Measurements from ENCODE around the gene ESPN. TPM values are rescaled to one million over a fixed set of nuclear protein-coding genes. Genes with fewer than 3 reads are reported as not detected.

ESPN gene
- total RNA-seq, 2 donors from 2014 or later: 0.47 TPM; not detected in 1

DNA sequence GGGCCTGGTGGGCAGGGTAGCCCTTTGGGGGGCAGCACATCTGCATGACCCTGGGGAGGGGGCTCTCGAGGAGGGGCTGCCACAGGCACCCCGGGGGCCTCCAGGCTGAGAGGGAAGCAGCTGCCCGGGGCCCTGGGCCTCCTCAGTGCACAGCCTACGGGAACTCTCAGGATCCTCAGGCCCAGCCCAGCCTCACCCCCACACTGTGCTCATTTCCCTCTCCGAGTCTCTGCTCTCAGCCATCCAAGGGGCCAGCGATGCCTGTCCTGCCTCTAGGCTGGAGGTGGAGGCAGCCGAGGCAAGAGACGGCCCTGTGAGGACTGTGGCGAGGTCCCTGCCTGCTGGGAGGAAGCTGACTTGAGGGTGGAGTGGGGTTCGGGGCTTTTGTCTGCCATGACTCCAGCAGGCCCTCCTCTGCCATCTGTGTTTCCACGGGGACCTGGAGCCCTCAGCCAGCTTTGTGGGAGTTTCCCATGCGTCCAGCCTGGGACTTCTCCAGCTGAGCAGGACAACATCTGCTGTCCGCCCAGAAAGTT, 74.1 kb downstream of the ESPN start:
- H3K27me3 ChIP-seq: no peaks in the 10 kb centered on the region
- H3K9me3 ChIP-seq: no peaks in the 10 kb centered on the region
- H3K4me3 ChIP-seq: no peak overlapping the region
- H3K4me1 ChIP-seq: peaks cover 0 to 79% of the 10 kb centered on the region in 2 donors
- no peaks in the 10 kb centered on the region for H3K36me3 ChIP-seq
- no peak for DNase-seq (ENCODE audit: low spot score)
- TF ChIP-seq, protein P1, sequence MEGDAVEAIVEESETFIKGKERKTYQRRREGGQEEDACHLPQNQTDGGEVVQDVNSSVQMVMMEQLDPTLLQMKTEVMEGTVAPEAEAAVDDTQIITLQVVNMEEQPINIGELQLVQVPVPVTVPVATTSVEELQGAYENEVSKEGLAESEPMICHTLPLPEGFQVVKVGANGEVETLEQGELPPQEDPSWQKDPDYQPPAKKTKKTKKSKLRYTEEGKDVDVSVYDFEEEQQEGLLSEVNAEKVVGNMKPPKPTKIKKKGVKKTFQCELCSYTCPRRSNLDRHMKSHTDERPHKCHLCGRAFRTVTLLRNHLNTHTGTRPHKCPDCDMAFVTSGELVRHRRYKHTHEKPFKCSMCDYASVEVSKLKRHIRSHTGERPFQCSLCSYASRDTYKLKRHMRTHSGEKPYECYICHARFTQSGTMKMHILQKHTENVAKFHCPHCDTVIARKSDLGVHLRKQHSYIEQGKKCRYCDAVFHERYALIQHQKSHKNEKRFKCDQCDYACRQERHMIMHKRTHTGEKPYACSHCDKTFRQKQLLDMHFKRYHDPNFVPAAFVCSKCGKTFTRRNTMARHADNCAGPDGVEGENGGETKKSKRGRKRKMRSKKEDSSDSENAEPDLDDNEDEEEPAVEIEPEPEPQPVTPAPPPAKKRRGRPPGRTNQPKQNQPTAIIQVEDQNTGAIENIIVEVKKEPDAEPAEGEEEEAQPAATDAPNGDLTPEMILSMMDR (IDR thresholded peaks at IDR 0.05): no peak
- peak overlapping the region; percentile 32 to 40 for H3K27ac ChIP-seq

DNA sequence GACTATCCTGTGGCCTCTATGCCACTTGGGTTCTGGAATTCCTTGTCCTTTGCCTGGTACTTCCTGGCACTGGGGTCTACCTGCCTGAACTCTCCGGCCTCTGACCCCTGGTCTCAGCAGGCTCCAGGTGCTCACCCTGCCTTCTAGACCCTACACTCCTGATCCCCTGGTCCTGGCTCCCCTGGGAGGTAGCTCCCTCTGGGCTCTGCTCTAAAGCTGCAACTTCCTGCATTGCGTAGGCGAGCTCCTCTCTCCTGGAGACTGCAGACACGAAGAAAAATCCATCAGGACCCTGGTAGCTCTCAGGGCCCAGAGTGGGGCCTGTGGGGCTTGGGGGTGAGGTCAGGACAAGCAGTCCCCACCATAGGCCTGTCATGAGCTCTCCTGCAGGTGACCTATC, 74.7 kb downstream of the ESPN start:
- Histone ChIP-seq H3K27ac (peak overlapping the region; percentile 32 to 40), H3K4me1 (peaks cover 0 to 79% of the 10 kb centered on the region in 2 donors), H3K9me3 (no peaks in the 10 kb centered on the region), H3K4me3 (no peak overlapping the region), H3K36me3 (no peaks in the 10 kb centered on the region), H3K27me3 (no peaks in the 10 kb centered on the region)
- TF ChIP-seq, protein P1 (IDR thresholded peaks at IDR 0.05): no peak
- DNase-seq (ENCODE audit: low spot score): no peak

DNA sequence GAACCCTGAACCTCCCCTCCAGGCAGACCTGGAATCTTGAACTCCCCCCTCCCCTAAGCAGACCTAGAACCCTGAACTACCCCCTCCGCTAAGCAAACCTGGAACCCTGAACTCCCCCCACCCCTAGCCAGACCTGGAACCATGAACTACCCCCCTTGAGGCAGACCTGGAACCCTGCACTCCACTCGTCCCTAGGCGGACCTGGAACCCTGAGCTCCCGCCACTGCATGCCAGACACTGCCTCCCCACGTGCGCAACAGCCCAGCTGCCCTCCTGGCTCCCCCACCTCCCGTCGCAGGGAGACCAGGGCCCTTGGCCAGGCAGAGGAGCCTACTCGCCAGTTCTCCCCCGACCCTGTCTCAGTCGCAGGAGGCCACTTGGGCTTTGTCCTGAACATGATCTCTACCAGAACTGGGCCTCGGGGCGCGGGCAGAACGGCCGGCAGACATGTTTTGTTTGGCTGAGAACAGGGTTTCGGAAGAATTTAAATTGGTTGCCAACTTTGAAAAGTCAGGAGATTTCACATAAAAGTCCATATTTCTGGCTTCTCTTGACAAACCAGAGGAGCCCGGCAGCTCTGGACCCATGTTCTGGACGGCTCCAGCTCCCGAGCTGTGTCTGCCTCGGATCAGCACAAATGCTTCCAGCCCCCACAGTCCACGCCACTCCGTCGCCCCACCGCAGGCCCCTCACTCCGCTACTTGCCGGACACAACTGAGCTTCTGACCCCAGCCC, 76.1 kb downstream of the ESPN start:
- H3K27ac ChIP-seq: peak overlapping the region; percentile 32 to 66
- no peak overlapping the region for H3K4me3 ChIP-seq
- H3K36me3 ChIP-seq: no peaks in the 10 kb centered on the region
- peaks cover 0 to 69% of the 10 kb centered on the region in 2 donors for H3K4me1 ChIP-seq
- H3K27me3 ChIP-seq: no peaks in the 10 kb centered on the region
- no peak for DNase-seq (ENCODE audit: low spot score)
- no peaks in the 10 kb centered on the region for H3K9me3 ChIP-seq
- TF ChIP-seq, protein P1 (IDR thresholded peaks at IDR 0.05): no peak

DNA sequence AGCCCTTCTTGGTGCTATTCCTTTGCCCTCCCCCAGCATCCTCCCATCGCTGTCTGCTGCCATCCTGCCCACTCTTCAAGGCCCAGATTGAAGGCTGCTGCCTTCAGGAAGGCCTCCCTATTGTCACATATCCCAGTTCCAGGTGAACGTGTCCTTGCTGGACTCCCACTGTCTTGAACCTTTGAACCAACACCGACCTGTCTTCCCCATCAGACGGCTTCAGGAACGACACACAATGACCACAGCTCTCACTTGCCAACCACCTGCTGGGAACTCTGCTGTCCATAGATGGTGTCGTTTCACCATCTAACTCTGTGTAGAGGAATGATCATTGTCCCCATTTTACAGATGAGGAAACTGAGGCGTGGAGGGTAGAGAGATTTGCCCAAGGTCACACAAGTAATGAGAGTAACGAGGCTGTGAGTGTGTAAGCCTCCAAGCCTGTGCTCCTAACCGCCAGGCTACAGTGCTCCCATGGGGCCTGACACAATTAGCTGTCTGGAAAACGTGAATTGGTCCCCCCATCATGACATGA, 76.8 kb downstream of the ESPN start:
- no peak for DNase-seq (ENCODE audit: low spot score)
- no peaks in the 10 kb centered on the region for H3K36me3 ChIP-seq
- peak overlapping the region; percentile 32 to 66 for H3K27ac ChIP-seq
- TF ChIP-seq, protein P1 (IDR thresholded peaks at IDR 0.05): no peak
- no peak overlapping the region for H3K4me3 ChIP-seq
- no peaks in the 10 kb centered on the region for H3K27me3 ChIP-seq
- no peaks in the 10 kb centered on the region for H3K9me3 ChIP-seq
- H3K4me1 ChIP-seq: peaks cover 0 to 63% of the 10 kb centered on the region in 2 donors

DNA sequence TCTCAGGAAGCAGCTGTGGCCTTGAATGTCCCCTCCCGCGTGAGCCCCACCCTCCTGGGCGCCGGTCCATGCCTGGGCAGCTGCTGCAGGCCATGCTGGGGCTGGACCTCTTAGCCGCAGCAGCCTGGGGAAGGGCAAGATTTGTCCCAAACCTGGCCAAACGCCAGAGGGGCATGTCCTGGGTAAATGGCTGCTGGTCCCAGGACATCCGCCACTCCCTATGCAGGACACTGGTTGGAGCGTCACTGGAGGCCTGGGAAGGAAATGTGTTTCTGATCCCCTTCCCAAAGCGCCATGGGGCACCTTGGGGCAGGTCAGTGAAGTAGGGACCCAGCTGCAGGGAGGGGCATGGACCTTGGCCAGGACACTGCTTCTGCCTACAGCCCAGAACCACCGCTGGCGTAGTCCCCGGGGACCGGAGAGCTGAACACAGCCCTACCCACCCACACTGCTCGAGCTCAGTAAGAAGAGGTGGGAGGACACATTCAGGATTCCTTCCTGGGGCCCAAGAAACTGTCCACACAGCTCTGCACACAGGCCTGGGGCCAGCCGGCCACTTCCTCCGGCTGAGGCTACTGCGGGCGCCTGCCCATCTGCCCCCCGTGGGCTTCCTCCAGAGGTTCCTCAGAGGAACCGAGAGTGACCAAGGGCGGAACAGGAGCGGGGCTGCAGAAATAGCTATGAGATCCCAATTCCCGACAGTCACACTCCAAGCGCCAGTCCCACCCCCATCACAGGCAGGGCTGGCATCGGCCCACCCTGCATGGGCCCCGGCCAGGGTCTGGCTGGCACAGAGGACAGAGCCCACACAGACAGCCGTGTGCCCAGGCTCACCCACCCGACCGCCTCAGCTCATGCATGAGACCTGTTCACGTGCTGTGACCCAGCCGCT, 77.7 kb downstream of the ESPN start:
- H3K9me3 ChIP-seq: no peaks in the 10 kb centered on the region
- H3K4me1 ChIP-seq: peaks cover 0 to 62% of the 10 kb centered on the region in 2 donors
- no peak overlapping the region for H3K4me3 ChIP-seq
- no peaks in the 10 kb centered on the region for H3K27me3 ChIP-seq
- no peaks in the 10 kb centered on the region for H3K36me3 ChIP-seq
- no peak for DNase-seq (ENCODE audit: low spot score)
- peak overlapping the region in 1 of 2 donors; percentile 49 for H3K27ac ChIP-seq
- TF ChIP-seq, protein P1 (IDR thresholded peaks at IDR 0.05): no peak
